MCF 10A (cell line): Measurements from ENCODE around the gene ABHD5. TPM values are rescaled to one million over a fixed set of nuclear protein-coding genes. Genes with fewer than 3 reads are reported as not detected.

Experiments used
- Bru-seq: library from RNA; stranded (reverse); fragments of 400-500 nt; gene quantifications from one replicate; lab custom pipeline; 2021; lab: Mats Ljungman, UMichigan
- BruChase-seq, 2 experiments: library from RNA; stranded (reverse); fragments of 400-500 nt; gene quantifications; one replicate each; lab custom pipeline; 2021; lab: Mats Ljungman, UMichigan
- BruUV-seq: library from RNA; stranded (reverse); fragments of 400-500 nt; replicated peaks from 2 replicates; lab custom pipeline; 2021; lab: Mats Ljungman, UMichigan
- CTCF ChIA-PET: fragments of 300-600 bp; sonication (Branson Sonifier 250); formaldehyde crosslinking; extraction: SDS; loops from one replicate; lab custom pipeline; 2021; ENCODE audit warnings: antibody characterized with exemption, inconsistent platforms; lab: Yijun Ruan, JAX
- POLR2A ChIA-PET: fragments of 300-600, 350-650 bp; sonication (Branson Sonifier 250); formaldehyde crosslinking; extraction: SDS; loops from one replicate; lab custom pipeline; 2020; ENCODE audit warnings: antibody characterized with exemption, inconsistent platforms; lab: Yijun Ruan, JAX
- DNase-seq: peaks from one replicate; pipeline ENCODE4 v3.0.0-alpha.2; 2018; ENCODE audit not compliant: unreplicated experiment
- H3K27ac Mint-ChIP-seq: one replicate; pipeline ENCODE4 v1.8.0; 2022; ENCODE audit warnings: mild to moderate bottlenecking, low read depth, mixed read lengths; ENCODE audit not compliant: unreplicated experiment
- H3K27me3 Mint-ChIP-seq: one replicate; pipeline ENCODE4 v1.8.0; 2022; ENCODE audit warnings: mixed read lengths; ENCODE audit not compliant: insufficient read depth, unreplicated experiment
- H3K36me3 Mint-ChIP-seq: one replicate; pipeline ENCODE4 v1.8.0; 2022; ENCODE audit warnings: mild to moderate bottlenecking, moderate library complexity, mixed read lengths; ENCODE audit not compliant: insufficient read depth, unreplicated experiment
- H3K4me1 Mint-ChIP-seq: one replicate; pipeline ENCODE4 v1.8.0; 2022; ENCODE audit warnings: mixed read lengths; ENCODE audit not compliant: insufficient read depth, unreplicated experiment
- H3K4me3 Mint-ChIP-seq: one replicate; pipeline ENCODE4 v1.8.0; 2022; ENCODE audit warnings: mild to moderate bottlenecking, moderate library complexity, mixed read lengths; ENCODE audit not compliant: unreplicated experiment
- H3K9me3 Mint-ChIP-seq: one replicate; pipeline ENCODE4 v1.8.0; 2022; ENCODE audit warnings: mixed read lengths; ENCODE audit not compliant: unreplicated experiment
- CTCF ChIP-seq: fragments of 200-600 bp; IDR thresholded peaks from one replicate; pipeline ENCODE4 v1.8.0; 2022; ENCODE audit warnings: antibody characterized with exemption, mild to moderate bottlenecking; ENCODE audit not compliant: unreplicated experiment
- intact Hi-C: fragments of 100-400 bp; cut with micrococcal nuclease; formaldehyde crosslinking; loops from 2 replicates; pipeline ENCODE4 v1.14.1; 2022
- long read RNA-seq: library from polyadenylated mRNA; stranded (forward); transcript quantifications from one replicate; pipeline ENCODE4 v2.0.0, GENCODE V29; 2022
- total RNA-seq: library from RNA; stranded (reverse); gene quantifications from 2 replicates; pipeline ENCODE4 v1.2.3, GENCODE V29; 2022

Gene ABHD5
- total RNA-seq (30.3 and 32.6 TPM in 2 replicates), Bru-seq, nascent RNA (percentile 83 among the genes with signal in this experiment), BruChase-seq, experiment 1, labeled RNA remaining after a 6-hour chase (percentile 87 among the genes with signal in this experiment), BruChase-seq, experiment 2, labeled RNA remaining after a 2-hour chase (percentile 86 among the genes with signal in this experiment)
- long read RNA-seq, full-length matches to known transcripts = 31 of 43 reads
- long read RNA-seq, partial matches to known transcripts = 3 of 43 reads
- long read RNA-seq, other reads (novel, unspliced or antisense) = 9 of 43 reads

DNA sequence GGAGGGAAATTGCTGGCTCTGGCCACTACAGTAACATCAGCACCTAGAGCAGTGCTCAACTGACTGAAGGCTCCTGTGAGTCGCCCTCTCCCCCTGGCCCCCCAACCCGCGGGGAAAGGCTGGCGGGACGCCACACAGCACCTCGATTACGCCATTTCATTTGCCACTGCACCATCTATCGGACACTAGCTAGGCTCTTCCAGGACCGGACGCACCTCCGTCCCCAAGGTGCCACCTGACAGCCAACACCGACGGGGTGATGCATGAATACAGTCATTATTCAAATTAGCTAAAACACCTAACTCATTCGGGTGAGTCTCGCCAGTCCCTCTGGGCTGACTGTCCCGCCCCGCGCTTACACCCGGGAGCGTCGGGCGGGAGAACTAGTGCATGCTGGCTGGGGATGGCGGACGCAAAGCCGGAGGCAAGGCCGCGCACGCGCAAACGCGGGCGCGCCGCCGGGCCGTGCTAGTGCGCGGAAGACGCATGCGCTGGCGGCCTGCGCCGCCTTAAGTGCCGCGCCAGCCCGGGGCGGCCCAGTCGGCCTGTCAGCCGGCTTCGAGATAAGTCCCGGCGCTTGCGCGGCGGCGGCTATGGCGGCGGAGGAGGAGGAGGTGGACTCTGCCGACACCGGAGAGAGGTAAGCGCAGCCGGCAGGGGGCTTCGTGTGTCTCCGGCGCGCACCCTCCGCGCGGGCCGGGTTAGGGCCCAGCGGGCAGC, at the start of gene ABHD5:
Gene ABHD5 (plus strand): TSS at position 539 of the 720 bp plus-strand sequence. CDS start 55 bp downstream, at position 594.
- Mint-ChIP-seq H3K27ac (peak within 1 kb of the TSS; percentile 88), H3K4me3 (peak within 1 kb of the TSS; percentile 90), H3K36me3 (no peaks in the 10 kb centered on the region), H3K4me1 (peaks cover 41% of the 10 kb centered on the region), H3K9me3 (no peaks in the 10 kb centered on the region), H3K27me3 (no peaks in the 10 kb centered on the region)
- intact Hi-C loops = loop anchor here (1.0 to 10.0 kb wide), 5 partner anchors 18 to 507 kb away; partner anchors contain the start of gene ANO10
- ChIA-PET POLR2A (interaction anchor here (0.6 to 14.1 kb wide), 23 partner anchors 9 to 647 kb away, joined by 3 to 320 read pairs (median 4); partner anchors contain the start of genes ANO10 and SNRK), CTCF (interaction anchor here (0.7 to 1.5 kb wide), 5 partner anchors 18 to 149 kb away, joined by 3 to 4 read pairs (median 3); no protein-coding TSS in a partner anchor)
- peak; percentile 17 for TF ChIP-seq CTCF
- no TSS peak for BruUV-seq
- peak; percentile 93 for DNase-seq

DNA sequence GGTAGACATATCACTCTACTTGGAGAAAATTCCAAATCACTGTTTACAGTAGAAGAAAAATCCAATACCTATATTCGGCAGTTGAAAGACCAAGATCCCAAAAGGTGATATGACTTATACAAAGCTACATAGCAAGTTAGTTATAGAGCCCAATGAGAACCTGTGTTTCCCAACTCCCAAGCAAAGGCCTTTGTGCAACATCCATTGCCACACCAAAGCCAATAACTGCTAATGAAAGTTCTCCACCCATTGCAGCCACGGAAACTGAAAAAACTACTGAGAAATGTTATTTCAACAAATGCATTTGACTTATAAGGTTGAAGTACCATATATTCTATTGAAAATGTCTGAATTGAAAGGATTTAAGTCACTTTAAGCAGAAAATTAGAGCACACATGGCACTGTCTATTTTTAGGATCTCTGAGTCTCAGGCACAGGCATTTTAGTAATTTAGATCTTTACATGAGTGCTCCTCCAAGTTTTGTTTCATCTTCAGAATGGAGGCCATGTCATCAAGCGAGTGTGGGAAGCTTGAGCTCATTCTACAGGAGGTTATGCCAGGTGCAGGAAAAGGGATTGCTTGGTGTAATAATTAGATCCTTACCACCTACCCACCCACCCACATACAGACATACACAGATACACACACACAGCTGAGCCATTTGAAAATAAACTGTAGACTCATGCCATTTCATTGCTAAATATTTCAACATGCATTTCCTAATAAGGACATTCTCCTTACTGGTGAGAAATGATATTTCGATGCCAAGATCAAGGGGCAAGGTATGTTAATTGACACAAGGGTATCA, 49.2 kb upstream of the ABHD5 start:
- no peaks in the 10 kb centered on the region for H3K36me3 Mint-ChIP-seq
- no peaks in the 10 kb centered on the region for H3K9me3 Mint-ChIP-seq
- CTCF ChIA-PET = interaction anchor here (0.6 to 0.7 kb wide), 2 partner anchors 135 to 317 kb away, joined by 3 read pairs; no protein-coding TSS in a partner anchor
- DNase-seq = peak; percentile 30
- peaks cover 13% of the 10 kb centered on the region for H3K4me1 Mint-ChIP-seq
- no peaks in the 10 kb centered on the region for H3K27me3 Mint-ChIP-seq
- POLR2A ChIA-PET = interaction anchor here (1.2 kb wide), 1 partner anchor 20 kb away, joined by 3 read pairs; the partner anchor contains the start of gene ANO10
- H3K4me3 Mint-ChIP-seq = no peak overlapping the region
- H3K27ac Mint-ChIP-seq = no peak overlapping the region
- no TSS peak for BruUV-seq
- no peak for TF ChIP-seq CTCF
- intact Hi-C loops = no loop called here

- no peaks in the 10 kb centered on the region for H3K36me3 Mint-ChIP-seq
- DNase-seq = no peak
- intact Hi-C loops = no loop called here
- no peaks in the 10 kb centered on the region for H3K27me3 Mint-ChIP-seq
- peaks cover 21% of the 10 kb centered on the region for H3K4me1 Mint-ChIP-seq
- ChIA-PET CTCF (interaction anchor here (1.0 kb wide), 1 partner anchor 12 kb away, joined by 5 read pairs; no protein-coding TSS in a partner anchor), POLR2A (no interaction called here)
- BruUV-seq = no TSS peak
- H3K27ac Mint-ChIP-seq = no peak overlapping the region
- no peak for TF ChIP-seq CTCF
- H3K9me3 Mint-ChIP-seq = no peaks in the 10 kb centered on the region
- H3K4me3 Mint-ChIP-seq = no peak overlapping the region
Observed at GRCh38 chr3:43644443-43644842, 46.3 kb upstream of the ABHD5 start.
